ENCODE measurements around the gene MAGED2.
"Not testable (repeated sequence)": the region's sequence is repeated elsewhere in the genome, so short reads cannot be mapped to it uniquely, and the experiment has no call there.

MAGED2 gene

DNA sequence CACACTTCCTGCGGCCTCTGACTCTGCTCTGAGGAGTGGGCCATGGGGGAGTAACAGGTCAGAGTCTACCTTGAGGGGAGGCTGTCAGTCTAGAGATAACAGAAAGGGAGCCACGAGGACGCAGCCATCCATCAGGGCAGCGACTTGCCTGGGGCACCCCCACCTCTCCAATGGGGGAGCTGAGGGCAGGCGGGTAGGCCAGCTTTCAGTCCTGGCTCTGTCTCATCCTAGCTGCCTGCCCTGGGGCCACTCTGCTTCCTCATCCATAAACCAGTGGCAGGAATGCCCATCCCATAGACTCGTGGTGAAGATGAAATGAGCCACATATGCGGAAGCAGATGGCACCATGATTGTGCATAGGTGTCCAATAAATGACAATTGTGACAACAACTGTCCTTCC, 13.2 kb downstream of the MAGED2 start:
- no peak for DNase-seq

DNA sequence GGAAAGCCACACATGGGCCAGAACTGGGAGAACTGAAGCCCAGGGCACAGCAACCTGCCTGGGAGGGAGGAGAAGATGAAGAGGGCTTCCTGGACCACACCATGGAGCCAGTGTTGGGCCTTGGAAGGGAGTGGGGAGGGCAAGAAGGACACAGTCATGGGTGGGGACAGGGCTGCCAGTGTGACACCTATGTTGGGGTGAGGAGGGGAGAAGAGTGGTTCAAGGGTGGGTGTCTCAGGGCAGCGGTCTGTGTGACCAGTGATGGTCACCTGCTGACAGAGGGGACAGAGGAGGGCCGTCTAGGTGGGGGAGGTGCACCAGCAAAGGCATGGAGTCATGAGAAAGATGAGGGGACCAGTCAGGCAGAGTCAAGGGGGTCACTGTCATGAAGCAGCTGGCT, 13.8 kb downstream of the MAGED2 start:
- DNase-seq: no peak

DNA sequence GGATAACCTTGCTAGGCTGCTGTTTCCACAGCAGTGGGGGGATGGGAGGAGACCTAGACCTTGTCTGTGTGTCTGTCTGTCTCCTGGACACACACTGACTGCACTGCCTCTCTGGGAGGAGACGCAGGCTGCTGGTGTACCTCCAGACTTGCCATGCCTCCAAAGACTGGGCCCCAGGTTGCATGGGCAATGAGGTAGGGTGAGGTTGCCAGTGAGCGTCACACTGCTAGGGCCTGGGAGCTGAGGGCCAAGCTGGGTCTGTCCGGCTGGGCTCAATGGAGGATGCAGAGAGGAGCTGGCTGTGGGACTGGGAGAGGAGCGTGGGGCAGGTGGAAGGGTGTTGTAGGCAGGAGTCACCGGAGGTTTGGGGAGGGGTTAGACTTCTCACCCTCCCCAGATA, 16.6 kb downstream of the MAGED2 start:
- no peak for DNase-seq

GRCh38 chrX:54824722-54825121, 17.2 kb downstream of the MAGED2 start:
- no peak for DNase-seq

DNA sequence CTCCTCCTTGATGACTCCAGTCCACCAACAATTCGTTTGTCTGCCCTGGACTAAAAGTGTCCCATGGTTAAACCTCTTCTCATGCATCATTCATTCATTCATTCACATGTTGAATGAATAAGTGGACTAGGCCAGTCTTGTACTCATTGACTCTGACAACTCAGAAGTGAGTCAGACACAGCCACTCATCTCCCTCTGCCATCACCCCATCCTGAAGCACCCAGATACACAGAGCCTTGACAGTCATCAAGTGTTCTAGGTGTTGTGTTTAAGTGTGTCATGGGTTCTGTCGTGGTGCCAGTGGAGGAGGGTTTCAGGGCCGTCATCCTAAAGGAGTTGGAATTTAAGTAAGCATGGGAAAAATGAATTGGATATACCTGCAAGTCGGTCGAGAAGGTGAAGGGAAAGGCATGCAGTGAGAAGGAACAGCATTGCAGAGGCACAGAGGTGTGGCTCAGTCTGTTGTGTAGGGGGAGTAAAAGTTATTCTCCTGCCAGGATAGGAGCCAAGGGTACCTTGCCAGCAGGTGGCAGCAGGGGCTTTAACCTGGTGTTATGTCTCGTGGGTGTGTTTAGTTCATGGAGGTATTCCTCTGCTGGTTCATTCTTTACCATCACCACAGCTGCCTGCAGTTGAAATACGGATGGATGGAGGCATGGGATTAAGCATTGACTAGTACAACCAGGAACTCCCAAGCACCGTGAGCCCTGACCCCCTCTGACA, 18.3 kb downstream of the MAGED2 start:
- no peak for DNase-seq

DNA sequence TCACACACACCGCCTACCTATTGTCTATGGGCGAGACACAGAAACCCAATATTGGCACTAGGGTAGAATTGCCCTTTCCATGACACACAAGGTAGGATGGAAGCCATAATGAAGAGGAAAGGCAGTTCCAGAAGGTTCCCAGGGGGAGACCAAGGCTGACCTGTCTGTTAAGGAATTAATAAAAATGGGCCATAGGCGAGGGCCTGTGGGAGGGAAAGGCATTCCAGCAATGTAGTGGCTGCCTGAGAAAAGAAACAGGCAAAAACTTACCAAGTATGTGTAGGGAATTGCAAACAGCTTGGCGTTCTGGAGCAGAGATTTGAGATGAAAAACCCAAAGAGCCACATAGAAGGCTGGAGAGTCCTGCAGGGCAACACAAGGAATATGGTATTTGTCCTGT, 19.1 kb downstream of the MAGED2 start:
- DNase-seq: no peak

DNA sequence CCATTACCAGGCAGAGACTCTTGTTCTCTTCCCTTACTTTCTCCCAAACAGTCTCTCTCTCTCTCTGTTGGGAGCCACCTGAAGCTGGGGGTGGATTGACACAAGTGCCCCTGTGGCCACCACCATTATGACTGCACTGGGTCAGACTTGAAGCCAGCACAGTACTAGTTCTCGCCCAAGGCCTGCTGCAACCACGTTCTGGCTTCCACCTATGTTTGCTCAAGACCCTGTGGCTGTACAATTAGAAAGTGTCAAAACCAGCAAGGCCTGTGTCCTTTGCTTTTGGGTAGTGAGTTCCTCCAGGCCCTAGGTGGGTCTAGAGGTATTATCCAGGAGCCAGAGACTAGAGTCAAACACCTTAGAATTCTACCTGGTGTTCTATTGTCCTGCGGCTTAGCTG, 31.0 kb downstream of the MAGED2 start:
- DNase-seq: no peak

DNA sequence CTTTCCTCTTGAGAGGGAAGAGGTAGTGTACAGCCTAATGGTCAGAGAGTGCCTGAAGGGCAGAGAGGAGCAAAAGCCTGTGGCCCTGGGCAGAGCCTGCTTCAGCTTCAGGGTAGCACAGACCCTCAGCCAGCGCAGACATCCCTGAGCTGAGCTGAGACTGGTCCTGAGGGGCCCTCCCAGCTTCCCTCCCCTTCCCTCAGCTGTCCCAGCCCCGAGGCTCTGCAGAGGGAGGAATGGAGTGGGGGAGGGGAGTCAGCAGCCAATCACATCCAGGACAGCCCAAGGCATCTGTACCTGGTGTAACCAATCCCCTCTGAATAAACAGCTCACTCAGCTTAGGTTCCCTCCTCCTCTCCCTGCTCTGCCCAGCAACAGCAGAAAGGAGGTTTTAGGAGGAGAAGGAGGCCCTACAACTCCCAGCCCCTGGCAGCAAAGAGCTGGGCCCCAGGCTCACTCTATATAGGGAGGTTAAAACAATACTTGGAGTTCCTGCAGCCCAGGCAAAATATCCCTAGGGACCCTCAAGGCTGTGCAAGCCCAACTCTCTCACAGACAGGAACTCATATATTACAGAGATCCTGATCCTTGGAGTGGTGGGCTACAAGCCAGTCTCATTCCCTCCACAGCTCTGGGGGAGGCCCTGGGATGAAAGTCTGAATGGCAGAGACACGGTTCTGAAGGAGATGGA, 33.8 kb downstream of the MAGED2 start:
- DNase-seq: not testable (repeated sequence)

- no peak for DNase-seq
Observed at GRCh38 chrX:54842607-54843006, 35.1 kb downstream of the MAGED2 start.

DNA sequence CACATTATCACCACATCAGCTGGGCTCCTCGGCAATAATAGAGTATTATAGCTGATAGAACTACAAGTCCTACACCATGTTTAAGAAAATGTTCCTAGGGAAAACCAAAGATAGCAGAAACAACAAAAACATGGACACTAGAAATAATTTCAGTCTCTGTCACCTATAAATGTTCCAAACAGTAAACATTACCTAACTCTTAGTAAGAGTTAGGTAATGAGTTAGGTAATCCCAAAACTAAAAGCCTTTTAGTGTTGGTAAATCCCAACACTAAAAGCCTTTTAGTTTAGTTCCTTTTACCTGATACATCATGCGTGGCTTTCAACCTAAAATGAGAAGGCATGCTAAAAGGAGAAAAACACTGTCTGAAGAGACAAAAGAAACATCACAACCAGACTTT, 35.5 kb downstream of the MAGED2 start:
- DNase-seq: no peak

GRCh38 chrX:54847700-54848099, 40.2 kb downstream of the MAGED2 start:
- not testable (repeated sequence) for DNase-seq

DNA sequence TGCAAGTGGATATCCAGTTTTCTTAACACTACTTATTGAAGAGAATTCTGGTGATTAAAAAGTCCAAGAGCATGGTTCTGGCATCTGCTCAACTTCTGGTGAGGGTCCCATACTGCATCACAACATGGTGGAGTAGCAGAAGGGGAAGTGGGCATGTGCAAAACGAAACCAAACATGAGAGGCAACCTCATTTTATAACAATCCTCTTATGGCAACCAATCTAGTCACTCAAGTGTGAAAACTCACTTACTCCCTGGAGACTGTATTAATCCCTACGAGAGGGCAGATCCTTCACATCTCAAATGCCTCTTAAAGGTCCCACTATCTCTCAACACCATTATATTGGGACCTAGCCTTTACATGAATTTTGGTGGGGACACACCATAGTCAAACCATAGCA, 57.7 kb downstream of the MAGED2 start:
- DNase-seq: no peak

Measured in inflammatory macrophage treated with lipopolysaccharide for 1 hour (primary cell).